ENCODE measurements around the gene ENG. TPM values are rescaled to one million over a fixed set of nuclear protein-coding genes. Genes with fewer than 3 reads are reported as not detected.

Gene ENG
- total and polyA plus RNA-seq, 12 donors = 76.8 to 310 (median 142) TPM

DNA sequence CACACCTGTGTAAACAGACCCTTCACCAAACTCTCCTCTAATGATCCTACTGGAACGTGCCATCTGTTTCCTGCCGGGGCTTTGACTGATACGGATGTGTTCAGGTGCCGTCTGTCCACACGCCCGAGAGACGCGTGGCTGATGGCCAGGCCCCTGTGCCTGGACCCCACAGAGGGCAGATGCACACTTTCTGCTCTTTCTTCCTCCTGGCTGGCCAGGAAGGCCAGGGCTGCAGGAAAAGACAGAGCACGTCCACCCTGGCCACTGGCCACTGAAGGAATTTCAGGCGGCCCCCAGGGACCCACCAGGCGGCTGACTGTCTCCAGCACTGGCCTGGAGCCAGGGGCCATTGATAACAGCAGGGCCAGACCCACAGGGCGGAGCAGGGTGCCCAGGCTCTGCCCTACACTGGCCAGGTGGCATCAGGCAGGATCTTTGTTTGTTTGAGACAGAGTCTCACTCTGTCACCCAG, 3.6 kb upstream of the ENG start:
- Histone ChIP-seq H3K27ac (peak overlapping the region; percentile 80 to 99 (median 94)), H3K36me3 (peaks cover 0 to 4% (median 0%) of the 10 kb centered on the region in 9 donors), H3K4me1 (peaks cover 50 to 93% (median 83%) of the 10 kb centered on the region in 9 donors), H3K9me3 (no peaks in the 10 kb centered on the region), H3K27me3 (no peaks in the 10 kb centered on the region), H3K4me3 (peak overlapping the region in 5 of 10 donors; percentile 0 to 32 (median 10))
- ATAC-seq (peak in 7 of 8 donors; percentile 12 to 25 (median 18)), DNase-seq (peak; percentile 75 to 87)
- WGBS, 2 donors = 5 to 11% methylated on average over 12 of the region's 12 CpGs
- no peak for TF ChIP-seq CTCF (IDR thresholded peaks at IDR 0.05)
- intact Hi-C loops (cut with DNase I) = loop anchor here in 2 of 10 donors (2.0 to 5.0 kb wide), 2 partner anchors 13 to 96 kb away; no protein-coding TSS in a partner anchor

GRCh38 chr9:127857278-127857677, 2.8 kb upstream of the ENG start:
- no peaks in the 10 kb centered on the region for H3K27me3 ChIP-seq
- H3K27ac ChIP-seq = peak overlapping the region; percentile 80 to 99 (median 94)
- H3K9me3 ChIP-seq = no peaks in the 10 kb centered on the region
- H3K4me1 ChIP-seq = peaks cover 44 to 86% (median 75%) of the 10 kb centered on the region in 9 donors
- ATAC-seq = no peak
- DNase-seq = no peak
- no peak for TF ChIP-seq CTCF (IDR thresholded peaks at IDR 0.05)
- peaks cover 0 to 12% (median under 1%) of the 10 kb centered on the region in 9 donors for H3K36me3 ChIP-seq
- intact Hi-C loops (cut with DNase I) = loop anchor here in 1 of 10 donors (5.0 kb wide), 1 partner anchor 95 kb away; no protein-coding TSS in a partner anchor
- WGBS, 2 donors = 37 to 49% methylated on average over 4 of the region's 4 CpGs
- H3K4me3 ChIP-seq = peak overlapping the region in 3 of 10 donors; percentile 10 to 32 (median 15)

- Histone ChIP-seq H3K27me3 (no peaks in the 10 kb centered on the region), H3K4me3 (no peak overlapping the region), H3K36me3 (peaks cover 0 to 18% (median 4%) of the 10 kb centered on the region in 9 donors), H3K4me1 (peaks cover 39 to 86% (median 71%) of the 10 kb centered on the region in 9 donors), H3K9me3 (no peaks in the 10 kb centered on the region), H3K27ac (peak overlapping the region; percentile 88 to 99 (median 94))
- DNase-seq (no peak), ATAC-seq (no peak)
- no peak for TF ChIP-seq CTCF (IDR thresholded peaks at IDR 0.05)
- 77 to 81% methylated on average over 8 of the region's 8 CpGs for WGBS, 2 donors
- intact Hi-C loops (cut with DNase I) = loop anchor here in 1 of 10 donors (5.0 kb wide), 1 partner anchor 94 kb away; no protein-coding TSS in a partner anchor
Observed at GRCh38 chr9:127856729-127857116, 2.3 kb upstream of the ENG start.

DNA sequence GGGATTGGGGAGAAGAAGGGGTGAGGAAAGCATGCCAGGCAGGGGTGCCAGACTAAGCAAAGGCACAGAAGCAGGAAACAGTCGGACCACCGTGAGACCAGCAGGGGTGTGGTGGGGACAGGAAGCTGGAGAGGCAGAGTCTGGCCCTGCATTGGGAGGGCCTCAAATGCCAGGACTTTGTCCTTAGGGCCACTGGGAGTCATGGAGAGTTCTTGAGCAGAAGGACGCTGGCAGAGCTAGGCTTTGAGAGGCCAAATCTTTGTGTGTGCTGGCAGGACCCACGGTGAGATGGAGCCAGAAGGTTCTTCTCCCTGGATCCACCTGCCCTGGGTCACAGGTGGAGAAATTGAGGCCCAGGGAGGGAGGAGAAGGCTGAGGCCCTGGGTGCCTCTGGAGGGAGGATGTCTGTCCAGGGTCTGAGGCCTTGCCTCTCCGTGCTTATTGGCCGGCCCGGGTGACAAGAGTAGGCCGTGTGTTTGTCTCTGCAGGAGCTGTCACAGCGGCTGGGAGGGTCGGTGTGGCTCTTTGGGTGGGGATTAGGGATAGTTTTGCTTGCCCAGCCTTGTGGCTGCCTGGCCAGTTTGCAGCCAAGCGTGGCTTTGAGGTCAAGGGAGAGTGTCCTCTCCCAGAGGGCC, 1.8 kb upstream of the ENG start:
- ATAC-seq (no peak), DNase-seq (no peak)
- no peaks in the 10 kb centered on the region for H3K9me3 ChIP-seq
- 51 to 58% methylated on average over 11 of the region's 11 CpGs for WGBS, 2 donors
- intact Hi-C loops (cut with DNase I) = loop anchor here in 1 of 10 donors (5.0 kb wide), 1 partner anchor 94 kb away; no protein-coding TSS in a partner anchor
- H3K27me3 ChIP-seq = no peaks in the 10 kb centered on the region
- H3K4me1 ChIP-seq = peaks cover 34 to 86% (median 71%) of the 10 kb centered on the region in 9 donors
- peaks cover 0 to 23% (median 4%) of the 10 kb centered on the region in 9 donors for H3K36me3 ChIP-seq
- TF ChIP-seq CTCF (IDR thresholded peaks at IDR 0.05) = no peak
- peak overlapping the region; percentile 88 to 99 (median 94) for H3K27ac ChIP-seq
- no peak overlapping the region for H3K4me3 ChIP-seq
